Epithelial cell of prostate (primary cell): Measurements from ENCODE around the gene SUN5.

Experiments used
- DNase-seq: peaks from one replicate; pipeline ENCODE4 v3.0.0-alpha.2; 2011; ENCODE audit warnings: low read depth, low spot score
- H3K27ac ChIP-seq: fragments of 450-650 bp; 2 replicates; pipeline ENCODE4 v1.5.1; 2017; ENCODE audit warnings: mild to moderate bottlenecking

Gene SUN5

DNA sequence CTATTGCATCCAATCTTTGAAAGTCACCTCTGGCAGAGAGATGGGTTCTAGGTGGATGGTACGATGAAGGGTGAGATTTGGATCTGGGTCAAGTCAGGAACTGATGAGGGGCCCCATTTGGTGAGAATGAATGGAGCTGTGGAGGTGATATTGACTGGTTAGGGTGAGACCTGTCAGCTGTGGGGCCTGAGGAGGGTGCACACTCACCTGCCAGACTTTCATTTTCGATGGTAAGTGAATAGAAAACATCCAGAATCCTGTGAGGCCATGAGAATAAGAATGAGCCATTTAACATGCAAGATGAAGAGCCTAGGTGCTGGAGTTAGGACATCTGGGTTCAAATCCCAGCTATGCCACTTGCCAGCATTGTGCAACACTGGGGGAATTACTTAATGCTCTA, 6.8 kb downstream of the SUN5 start:
- no peak for DNase-seq

DNA sequence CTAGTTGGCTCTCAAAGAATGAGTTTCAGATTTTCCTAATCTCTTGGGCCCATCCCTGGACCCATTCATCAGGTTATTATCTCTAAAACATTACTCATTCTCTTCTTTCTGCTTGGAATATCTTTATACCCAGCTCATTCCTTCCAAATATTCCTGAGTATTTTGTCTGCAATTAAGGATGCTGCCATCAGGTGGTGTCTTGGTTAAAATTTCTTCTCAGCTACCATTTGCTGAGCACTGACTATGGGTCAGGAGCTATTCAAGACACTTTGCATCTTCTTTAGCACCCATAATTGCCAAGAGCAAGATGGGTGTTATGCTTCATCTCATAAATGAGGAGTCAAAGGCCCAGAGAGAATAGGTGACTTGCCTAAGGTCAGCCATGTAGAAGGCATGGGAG, 8.4 kb downstream of the SUN5 start:
- no peak overlapping the region for H3K27ac ChIP-seq
- no peak for DNase-seq

More for the DNA sequence above, 6.8 kb downstream of the SUN5 start:
- H3K27ac ChIP-seq, result no peak overlapping the region

DNA sequence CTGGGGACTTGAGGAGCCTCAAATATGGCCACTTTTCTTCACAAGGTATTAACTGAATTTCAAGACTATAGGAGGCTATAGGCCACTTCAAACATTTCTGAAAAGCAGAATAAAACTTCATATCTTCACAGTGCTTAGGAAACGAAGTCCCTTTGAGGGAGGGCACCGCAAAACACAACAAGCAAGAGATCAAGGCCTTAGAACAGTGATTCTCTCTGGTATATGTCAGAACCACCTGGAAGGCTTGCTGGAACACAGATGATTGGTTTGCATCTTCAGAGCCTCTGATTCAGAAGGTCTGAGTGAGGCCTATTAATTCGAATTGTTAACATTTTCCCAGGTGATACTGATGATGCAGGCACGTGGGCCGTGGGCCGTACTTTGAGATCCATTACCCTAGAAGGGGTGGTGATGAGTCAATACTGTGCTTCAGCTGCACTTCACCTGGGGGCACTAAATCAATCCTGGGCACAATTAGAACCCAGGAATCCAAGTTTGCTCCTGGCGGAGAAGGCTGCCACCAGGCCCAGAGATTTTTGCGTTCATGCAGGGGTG, 10.7 kb downstream of the SUN5 start:
- DNase-seq, result no peak
- no peak overlapping the region for H3K27ac ChIP-seq

DNA sequence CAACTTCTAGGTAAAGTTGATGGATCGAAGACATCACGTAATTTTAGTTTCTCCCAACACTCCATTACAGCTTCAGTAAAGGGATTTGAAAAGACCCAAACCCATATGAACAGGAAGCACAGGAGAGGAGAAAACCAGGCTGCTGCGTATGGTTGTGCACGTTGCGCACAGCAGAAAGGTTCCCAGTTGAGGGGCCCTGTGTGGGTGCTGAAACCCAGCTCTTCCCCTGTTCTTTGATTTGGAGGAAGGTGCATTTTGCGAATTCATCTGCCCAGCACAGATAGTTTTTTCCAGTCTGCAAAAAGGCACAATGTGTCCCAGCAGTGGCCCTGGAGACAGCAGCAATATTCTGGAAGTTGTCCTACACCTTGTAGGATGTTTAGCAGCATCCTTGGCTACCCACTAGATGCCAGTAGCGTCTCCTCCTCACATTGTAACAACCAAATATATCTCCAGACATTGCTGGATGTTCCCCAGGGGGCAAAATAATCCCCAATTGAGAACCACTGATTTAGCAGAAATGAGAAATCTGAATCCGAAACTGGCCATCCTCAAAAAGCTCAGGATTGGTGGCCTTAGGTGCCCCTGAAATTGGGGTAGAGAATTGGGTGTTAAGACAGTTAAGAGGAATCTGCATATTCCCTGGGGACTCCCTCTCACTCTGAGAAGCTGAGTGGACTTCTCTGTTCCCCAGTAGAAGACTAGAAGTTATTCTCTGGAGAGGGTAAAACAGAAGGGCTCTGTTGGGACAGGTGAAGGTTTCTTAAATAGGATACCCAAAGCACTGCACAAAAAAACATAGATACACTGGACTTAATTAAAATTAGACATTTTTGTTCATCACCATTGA, 12.2 kb downstream of the SUN5 start:
- no peak overlapping the region for H3K27ac ChIP-seq
- DNase-seq, result no peak

DNA sequence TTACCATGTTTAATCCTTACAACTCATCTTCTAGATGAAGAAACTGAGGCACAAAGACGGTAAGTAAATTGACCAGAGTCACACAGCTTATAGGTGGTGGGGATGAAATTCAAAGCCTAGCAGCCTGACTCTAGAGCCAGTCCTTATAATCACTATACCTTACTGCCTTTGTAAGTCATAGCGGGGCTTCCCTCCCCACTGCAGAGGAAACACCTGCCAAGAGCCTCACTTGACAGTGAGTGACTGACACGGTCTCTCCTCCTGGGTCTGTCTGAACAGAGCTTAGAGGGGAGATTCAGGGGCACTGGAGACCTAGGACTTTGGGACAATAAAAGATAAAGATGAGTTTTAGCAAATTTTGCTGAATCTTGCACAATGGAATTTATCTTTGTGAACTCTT, 12.8 kb downstream of the SUN5 start:
- no peak for DNase-seq
- H3K27ac ChIP-seq, result no peak overlapping the region

DNA sequence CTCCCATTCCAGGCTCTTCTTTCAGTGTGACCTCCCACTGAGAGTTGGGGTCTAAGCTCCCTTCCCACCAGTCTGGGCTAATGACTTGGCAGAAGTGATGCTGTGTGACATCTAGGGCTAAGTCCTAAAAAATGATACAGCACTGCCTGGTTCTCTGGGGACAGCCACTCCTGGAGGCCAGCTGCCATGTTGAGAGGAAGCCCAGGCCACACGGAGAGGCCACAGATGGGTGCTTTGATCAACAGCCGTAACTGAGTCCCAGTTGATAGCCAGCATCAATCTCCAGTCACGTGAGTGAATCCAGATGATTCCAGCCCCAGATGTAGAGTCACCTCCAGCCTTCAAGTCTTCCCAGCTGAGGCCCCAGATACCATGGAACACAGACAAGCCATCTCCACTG, 13.8 kb downstream of the SUN5 start:
- no peak for DNase-seq
- H3K27ac ChIP-seq, result no peak overlapping the region

DNA sequence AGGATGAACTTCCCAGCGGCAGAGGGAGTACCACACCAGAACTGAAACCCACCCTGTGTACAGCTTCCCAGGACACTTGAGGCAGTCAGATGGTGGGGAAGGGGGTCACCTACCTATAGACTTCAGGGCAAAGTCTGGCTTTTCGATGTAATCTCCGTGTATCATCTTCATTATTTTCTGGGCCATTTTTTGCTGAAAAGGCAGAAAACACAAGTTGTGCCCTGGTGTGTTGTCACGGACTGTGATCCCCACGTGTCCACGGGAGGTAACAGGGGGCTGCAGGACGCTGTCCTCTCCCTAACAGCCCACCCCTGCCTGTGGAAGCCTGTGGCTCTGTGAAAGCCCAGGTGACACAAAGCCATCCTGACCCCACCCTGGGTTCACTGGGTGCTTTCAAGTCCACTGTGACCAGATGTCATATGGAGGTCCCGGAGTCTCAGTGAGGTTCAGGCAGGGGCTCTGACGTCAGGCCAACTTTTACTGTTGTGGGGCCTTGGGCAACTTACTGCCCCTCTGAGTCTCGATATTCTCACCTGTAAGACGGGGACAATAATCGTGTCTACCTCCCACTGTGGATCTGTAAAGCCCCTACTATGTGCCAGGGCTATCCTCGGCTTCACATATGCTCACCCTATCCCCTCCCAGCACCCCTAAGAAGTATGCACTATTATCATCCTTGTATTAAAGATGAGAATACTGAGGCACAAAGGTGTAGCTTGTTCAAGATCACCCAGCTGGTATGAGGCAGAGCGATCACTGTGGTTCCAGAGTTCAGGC, 14.5 kb downstream of the SUN5 start:
- no peak overlapping the region for H3K27ac ChIP-seq
- no peak for DNase-seq

DNA sequence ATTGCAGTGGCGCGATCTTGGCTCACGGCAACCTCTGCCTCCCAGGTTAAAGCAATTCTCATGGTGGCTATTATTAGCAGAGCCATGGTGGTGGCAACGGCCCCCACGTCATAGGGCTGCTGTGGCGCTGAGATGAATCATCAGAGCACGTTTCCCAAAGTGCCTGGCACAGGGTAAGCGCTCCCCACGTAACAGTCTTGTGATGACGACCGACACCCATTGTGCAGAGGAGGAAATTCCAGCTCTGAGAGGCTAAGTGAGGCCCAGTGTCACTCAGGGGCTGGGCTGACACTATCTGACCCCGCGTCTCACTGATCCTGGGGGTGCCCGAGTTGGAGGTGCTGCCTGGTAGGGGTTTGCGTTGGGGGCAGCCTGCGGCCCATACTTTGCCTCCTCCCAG, 16.2 kb downstream of the SUN5 start:
- no peak overlapping the region for H3K27ac ChIP-seq
- DNase-seq, result no peak

DNA sequence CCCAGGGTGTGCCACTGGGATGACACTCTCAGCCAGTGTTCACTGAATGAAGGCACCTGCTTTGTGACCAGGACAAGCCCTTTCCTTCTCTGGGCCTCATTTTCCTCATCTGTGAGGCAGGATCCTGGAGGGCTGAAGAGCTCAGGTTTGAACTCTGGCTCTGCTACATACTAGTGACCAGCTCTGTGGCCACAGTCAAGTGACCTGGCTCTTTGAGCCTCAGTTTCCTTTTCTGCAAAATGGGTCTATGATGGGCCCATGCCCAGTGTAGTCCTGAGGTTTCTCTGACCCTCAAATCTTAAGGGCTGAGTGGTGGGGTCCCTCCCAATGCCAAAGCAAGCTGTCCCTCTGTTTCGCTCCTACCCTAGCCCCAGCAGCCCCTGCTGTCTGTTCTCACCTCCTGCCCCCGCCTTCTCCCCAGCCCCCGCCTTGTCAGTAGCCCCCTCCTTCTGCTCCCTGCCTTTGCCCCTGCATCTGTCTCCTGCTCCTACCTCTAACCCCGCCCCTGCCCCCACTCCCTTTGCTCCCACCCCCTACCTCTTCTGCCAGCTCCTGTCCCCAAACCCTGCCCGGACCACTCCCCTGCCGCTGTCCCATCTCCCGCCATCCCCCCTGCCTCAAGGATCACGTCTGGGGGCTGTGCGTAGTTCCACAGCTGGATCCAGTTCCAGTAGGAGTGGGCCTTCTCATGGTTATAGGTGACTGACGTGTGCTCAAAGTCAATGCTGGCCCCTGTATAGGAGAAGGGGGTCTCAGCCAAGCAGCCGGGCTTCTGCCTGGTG, 17.0 kb downstream of the SUN5 start:
- no peak for DNase-seq
- H3K27ac ChIP-seq, result no peak overlapping the region

DNA sequence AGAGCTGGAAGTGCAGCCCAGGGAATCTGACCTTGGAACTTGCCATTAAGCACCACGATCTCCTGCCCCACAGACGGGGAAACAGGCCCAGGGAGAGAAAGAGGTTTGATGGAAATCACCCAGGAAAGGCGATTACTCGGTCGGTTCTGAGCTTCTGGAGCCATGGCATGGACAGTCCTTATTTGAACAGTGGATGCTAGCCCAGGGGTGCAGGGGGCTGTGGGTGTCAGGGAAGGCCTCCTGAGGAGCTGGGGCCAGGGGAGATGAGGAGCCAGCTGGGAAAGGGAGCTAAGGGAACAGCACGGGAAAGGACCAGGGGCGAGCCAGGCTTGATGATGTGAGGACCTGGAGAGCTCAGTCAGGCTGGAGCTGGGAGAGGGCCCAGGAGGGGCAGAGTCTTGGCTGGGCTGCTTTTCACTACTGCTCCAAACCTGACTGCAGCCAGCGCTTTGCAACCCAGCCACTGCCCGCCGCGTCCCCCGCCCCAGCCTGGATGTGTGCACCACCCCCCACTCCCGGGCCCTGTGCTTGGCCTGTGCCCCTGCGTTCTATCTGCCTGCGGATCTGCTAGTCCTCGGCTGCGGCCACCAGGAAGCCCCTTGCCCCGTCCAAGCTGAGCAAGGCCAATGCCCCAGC, 17.8 kb downstream of the SUN5 start:
- no peak for DNase-seq
- H3K27ac ChIP-seq, result no peak overlapping the region

DNA sequence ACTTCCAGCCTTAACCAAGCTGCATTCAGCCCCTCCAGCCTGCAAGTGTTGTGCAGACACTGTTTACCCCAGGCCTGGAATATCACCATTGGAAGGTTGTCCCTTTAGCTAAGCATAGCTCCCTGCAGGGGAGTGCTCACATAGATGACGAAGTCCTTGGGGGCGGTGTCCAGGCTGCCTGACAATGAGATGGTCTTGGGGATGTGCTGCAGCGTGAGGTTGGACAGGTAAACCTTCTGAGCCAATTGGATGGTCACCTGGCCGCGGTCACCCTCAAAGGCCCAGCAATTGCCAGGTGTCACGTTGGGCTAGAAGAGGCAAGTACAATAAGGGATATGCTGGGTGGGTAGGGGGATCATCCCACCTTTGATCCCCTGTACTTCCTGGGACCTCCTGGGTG, 18.6 kb downstream of the SUN5 start:
- DNase-seq, result no peak
- no peak overlapping the region for H3K27ac ChIP-seq

DNA sequence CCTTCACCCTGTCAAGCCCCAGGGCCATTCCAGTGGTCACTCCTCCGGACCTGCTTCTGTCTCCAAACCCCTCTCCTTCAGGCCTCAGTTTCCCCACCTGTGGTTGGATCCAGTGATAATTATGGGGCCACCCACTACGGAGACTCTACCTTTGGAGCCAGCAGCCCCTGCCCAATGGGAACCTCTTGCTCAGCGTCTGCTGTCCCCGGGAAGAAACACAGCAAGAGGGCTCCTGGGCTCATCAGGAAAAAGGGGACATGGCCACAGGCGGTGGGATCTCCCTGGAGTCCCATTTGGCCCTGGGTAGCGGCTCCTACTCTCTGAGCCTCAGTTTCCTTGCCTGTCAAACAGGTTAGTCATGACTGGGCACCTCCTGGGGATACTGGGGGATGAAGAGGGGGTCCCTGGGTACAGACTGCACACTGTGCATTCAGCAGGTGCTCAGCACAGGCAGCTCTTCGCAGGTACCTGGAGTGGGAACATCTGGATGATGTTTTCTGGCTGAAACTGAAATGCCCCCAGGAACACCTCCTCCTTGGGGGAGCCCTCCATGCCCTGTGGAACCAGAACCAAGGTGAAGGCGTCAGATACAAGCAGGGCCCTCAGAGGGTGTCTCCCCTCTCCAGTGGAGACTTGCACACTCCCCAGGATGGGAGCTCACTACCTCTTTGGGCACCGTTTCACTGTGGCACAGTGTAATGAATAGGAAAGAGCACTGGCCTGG, 19.4 kb downstream of the SUN5 start:
- H3K27ac ChIP-seq, result no peak overlapping the region
- no peak for DNase-seq

DNA sequence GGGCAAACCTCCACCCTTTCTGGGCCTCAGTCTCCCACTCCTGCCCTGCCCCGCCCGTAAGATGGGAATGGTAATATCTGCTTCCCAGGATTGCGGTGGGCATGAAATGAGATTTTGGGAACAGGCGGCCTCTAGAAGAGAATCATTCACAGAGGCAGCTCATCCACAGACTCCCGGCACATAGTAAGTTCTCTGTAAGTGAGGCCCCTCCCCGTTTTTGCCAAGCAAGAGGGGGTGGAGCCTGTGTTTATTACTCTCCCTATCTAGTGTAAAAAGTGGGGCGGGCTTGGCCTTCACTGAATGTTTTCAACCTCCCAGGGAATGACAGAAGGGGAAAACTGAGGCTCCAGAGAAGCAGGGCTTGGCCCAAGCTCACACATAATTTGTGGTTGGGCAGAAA, 20.0 kb downstream of the SUN5 start:
- H3K27ac ChIP-seq, result no peak overlapping the region
- no peak for DNase-seq

DNA sequence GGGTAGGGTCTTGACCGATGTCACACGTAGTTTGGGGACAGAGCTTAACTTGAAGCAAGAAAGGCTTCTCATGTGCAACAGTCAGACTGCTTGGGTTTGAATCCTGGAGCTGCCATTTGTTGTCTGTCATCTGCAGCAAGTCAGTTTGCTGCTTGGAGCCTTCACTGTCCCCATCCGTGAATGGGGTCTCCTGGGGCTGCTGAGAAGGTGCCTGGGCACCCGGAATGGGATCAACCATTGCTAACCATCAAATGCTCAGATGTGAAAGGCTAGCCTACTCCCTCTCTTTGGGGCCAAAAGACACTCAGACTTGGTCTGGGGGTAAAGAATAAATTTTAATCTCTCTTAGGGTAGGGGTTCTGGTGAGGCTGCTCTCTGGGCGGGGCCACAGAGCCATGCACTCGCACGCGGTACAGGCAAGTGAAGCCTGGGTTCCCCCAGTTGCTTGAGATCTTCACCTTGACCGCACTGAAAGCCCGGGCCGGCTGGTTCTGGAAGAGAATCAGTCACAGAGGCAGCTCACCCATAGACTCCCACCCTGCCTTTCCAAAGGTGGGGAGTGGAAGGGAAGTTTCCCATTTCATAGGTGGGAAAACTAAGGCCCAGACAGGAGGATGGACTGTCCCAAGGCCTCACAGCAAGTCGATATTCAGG, 20.6 kb downstream of the SUN5 start:
- no peak overlapping the region for H3K27ac ChIP-seq
- no peak for DNase-seq

DNA sequence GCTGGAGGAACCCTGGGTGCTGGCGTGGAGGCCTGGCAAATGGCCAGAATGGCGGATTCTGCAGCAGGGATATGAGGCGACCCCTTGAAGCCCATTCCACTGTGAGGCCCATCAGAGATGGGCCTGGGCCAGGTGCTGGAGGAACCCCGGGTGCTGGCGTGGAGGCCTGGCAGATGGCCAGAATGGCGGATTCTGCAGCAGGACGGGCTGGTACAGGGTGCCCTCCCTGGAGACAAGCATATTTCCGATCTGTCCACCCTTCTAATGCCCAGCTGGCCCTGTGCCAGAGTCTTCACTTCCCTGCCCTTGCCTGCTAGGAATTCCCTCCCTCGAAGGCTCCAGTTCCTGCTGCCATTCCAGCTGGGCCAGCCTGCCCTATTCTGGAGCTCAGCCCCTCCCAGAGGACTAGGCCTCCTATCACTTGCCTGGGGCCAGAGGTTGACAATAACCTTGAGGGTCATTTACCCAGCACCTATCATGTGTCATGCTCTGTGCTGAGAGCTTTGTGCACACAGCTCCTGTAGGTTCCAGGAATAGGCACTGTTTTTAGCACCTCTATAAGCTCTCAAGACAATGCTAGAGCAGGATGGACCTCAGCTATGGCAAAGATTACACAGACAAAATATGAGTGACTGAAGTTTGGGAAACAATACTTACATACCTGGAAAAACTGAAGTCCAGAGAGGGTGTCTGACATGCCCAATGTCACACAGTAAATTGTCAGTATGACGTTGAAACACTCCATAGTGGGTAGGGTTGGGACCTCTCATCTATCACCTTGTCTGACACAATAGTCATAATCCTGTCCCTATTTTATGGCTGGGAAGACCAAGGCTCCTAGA, 21.4 kb downstream of the SUN5 start:
- DNase-seq, result no peak

DNA sequence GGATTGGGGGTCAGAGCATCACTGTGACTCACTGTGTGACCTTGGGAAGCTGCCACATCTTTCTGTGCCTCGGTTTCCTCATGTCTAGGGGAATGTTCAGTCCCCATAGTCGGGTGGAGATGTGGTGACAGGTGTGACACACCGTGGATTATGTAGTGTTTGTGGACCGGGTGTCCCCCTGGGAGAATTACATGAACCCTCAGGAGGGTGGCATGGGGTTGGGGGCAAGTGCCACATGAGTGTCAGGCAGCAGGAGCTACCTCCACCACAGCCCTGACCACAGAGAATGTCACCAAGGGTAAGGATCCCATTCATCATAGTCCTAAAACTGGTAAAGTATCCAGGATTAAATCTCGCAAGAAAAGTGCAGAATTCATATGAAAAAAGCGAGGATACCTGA, 23.2 kb downstream of the SUN5 start:
- no peak overlapping the region for H3K27ac ChIP-seq
- no peak for DNase-seq

More for the DNA sequence above, 21.4 kb downstream of the SUN5 start:
- H3K27ac ChIP-seq, result no peak overlapping the region

DNA sequence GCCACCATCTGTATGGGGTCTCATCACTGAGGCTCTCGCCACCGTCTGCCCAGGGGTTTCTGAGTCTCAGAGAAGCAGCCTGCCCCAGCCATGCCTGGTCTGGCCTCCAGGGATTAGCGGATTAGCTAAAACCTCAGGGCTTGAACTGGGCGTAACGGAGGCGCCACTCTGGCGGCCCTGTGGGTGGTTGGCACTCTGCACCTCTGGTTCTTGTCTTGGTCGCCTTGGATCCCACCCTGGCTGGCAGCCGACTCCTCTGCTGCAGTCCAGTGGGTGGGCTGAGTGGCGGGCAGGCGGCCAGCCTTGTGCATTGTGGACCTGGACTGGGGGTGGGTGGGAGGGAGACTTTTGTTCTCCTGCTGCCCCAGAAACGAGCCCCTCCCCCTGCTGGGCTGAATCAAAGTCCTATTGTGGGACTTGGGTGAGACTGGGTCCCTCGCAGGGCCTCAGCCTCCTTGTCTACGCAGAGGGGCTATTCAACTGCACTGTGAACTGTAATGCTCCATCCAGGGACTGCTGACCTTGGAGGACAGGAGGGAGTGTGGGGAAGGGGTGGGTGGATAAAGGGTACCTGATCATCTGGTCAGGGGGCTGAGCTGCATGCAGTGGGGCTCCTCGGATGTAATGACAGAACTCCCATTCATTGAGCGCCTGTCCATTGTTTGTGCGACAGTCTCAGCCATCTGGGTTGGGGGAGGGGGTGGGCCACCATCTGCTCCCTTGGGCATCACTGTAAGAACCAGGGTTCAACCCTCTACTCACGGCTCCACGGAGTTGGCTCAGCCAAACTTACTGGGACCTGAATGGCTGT, 23.9 kb downstream of the SUN5 start:
- DNase-seq, result no peak
- no peak overlapping the region for H3K27ac ChIP-seq
